ENCODE data around the gene XG.
"Not testable (repeated sequence)": the region's sequence is repeated elsewhere in the genome, so short reads cannot be mapped to it uniquely, and the experiment has no call there.

Gene XG

GRCh38 chrX:2780472-2781225 lies 28.8 kb downstream of the XG start:
- Histone ChIP-seq H3K9ac (ENCODE audit: low read depth, low read length) (peak overlapping the region; percentile 10; the same call in 1 of the 2 replicates), H3K4me1 (ENCODE audit: insufficient read depth, low read length) (peaks cover 41% of the 10 kb centered on the region)
- H3K9me3 ChIP-seq (ENCODE audit: control insufficient read depth, insufficient read depth, low read length); H3K36me3 ChIP-seq (ENCODE audit: insufficient read depth, low read length): not testable (repeated sequence)

GRCh38 chrX:2781226-2781571 lies 29.4 kb downstream of the XG start:
- H3K4me1 ChIP-seq (ENCODE audit: insufficient read depth, low read length), result peaks cover 41% of the 10 kb centered on the region
- H3K36me3 ChIP-seq (ENCODE audit: insufficient read depth, low read length), result no peaks in the 10 kb centered on the region
- no peaks in the 10 kb centered on the region for H3K9me3 ChIP-seq (ENCODE audit: control insufficient read depth, insufficient read depth, low read length)
- H3K9ac ChIP-seq (ENCODE audit: low read depth, low read length), result no peak overlapping the region

- H3K36me3 ChIP-seq (ENCODE audit: insufficient read depth, low read length), result no peaks in the 10 kb centered on the region
- peaks cover 41% of the 10 kb centered on the region for H3K4me1 ChIP-seq (ENCODE audit: insufficient read depth, low read length)
- no peaks in the 10 kb centered on the region for H3K9me3 ChIP-seq (ENCODE audit: control insufficient read depth, insufficient read depth, low read length)
- H3K9ac ChIP-seq (ENCODE audit: low read depth, low read length), result no peak overlapping the region
Measured at GRCh38 chrX:2781698-2782097, 29.9 kb downstream of the XG start.

GRCh38 chrX:2782171-2782570 lies 30.3 kb downstream of the XG start:
- Histone ChIP-seq H3K9me3 (ENCODE audit: control insufficient read depth, insufficient read depth, low read length) (no peaks in the 10 kb centered on the region), H3K4me1 (ENCODE audit: insufficient read depth, low read length) (peaks cover 41% of the 10 kb centered on the region), H3K36me3 (ENCODE audit: insufficient read depth, low read length) (no peaks in the 10 kb centered on the region), H3K9ac (ENCODE audit: low read depth, low read length) (no peak overlapping the region)

DNA sequence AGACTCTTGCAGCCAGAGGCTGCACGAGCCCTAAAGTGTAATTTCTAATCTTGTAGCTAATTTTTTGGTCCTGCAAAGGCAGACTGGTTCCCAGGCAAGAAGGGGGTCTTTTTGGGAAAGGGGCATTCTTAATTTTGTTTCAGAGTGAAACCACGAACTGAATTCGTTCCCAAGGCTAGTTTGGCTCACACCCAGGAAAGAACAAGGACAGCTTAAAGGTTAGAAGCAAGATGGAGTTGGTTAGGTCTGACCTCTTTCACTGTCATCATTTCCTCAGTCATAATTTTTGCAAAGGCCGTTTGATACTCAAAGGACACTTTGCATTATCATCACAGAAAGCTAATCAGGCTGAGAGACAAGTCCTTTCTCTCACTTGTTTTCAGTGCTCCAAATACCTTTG lies 30.9 kb downstream of the XG start:
- no peaks in the 10 kb centered on the region for H3K9me3 ChIP-seq (ENCODE audit: control insufficient read depth, insufficient read depth, low read length)
- H3K36me3 ChIP-seq (ENCODE audit: insufficient read depth, low read length), result no peaks in the 10 kb centered on the region
- peaks cover 41% of the 10 kb centered on the region for H3K4me1 ChIP-seq (ENCODE audit: insufficient read depth, low read length)
- no peak overlapping the region for H3K9ac ChIP-seq (ENCODE audit: low read depth, low read length)

DNA sequence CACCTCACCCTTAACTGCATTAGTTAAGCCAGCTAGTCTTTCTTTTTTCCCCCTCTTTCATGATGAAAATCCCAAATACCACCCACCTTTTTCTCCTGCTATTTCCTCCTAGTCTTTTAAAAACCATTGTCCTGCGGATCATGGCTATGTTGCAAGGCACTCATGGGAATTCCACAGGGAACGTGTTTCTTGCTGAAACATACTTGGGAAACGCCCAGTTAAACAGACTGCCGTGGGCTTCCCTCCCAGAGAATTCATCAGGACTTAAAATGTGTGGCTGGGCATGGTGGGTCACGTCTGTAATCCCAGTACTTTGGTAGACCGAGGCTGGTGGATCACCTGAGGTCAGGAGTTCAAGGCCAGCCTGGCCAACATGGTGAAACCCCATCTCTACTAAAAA lies 32.2 kb downstream of the XG start:
- no peaks in the 10 kb centered on the region for H3K9me3 ChIP-seq (ENCODE audit: control insufficient read depth, insufficient read depth, low read length)

GRCh38 chrX:2785538-2785937 lies 33.7 kb downstream of the XG start:
- H3K4me1 ChIP-seq (ENCODE audit: insufficient read depth, low read length), result peaks cover 41% of the 10 kb centered on the region
- H3K9ac ChIP-seq (ENCODE audit: low read depth, low read length), result no peak overlapping the region
- H3K36me3 ChIP-seq (ENCODE audit: insufficient read depth, low read length), result no peaks in the 10 kb centered on the region
- H3K9me3 ChIP-seq (ENCODE audit: control insufficient read depth, insufficient read depth, low read length), result no peaks in the 10 kb centered on the region

More for the DNA sequence above, 32.2 kb downstream of the XG start:
- Histone ChIP-seq H3K36me3 (ENCODE audit: insufficient read depth, low read length) (no peaks in the 10 kb centered on the region), H3K4me1 (ENCODE audit: insufficient read depth, low read length) (peaks cover 41% of the 10 kb centered on the region), H3K9ac (ENCODE audit: low read depth, low read length) (no peak overlapping the region)

DNA sequence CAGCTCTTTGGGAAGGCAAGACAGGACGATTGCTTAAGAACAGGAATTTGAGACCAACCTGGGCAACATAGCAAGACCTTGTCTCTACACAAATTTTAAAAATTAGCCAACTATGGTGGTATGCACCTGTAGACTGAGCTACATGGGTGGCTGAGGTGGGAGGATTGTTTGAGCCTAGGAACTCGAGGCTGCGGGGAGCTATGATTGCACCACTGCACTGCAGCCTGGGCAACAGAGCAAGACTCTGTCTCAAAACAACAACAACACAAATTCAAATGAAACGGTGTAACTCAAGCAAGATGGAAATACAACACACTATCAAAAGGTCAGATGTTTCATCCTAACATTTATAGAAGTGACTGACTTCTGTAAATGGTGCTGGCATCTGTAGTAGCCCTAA lies 37.1 kb downstream of the XG start:
- Histone ChIP-seq H3K9ac (ENCODE audit: low read depth, low read length) (no peak overlapping the region), H3K9me3 (ENCODE audit: control insufficient read depth, insufficient read depth, low read length) (no peaks in the 10 kb centered on the region), H3K36me3 (ENCODE audit: insufficient read depth, low read length) (no peaks in the 10 kb centered on the region), H3K4me1 (ENCODE audit: insufficient read depth, low read length) (peaks cover 20% of the 10 kb centered on the region)

DNA sequence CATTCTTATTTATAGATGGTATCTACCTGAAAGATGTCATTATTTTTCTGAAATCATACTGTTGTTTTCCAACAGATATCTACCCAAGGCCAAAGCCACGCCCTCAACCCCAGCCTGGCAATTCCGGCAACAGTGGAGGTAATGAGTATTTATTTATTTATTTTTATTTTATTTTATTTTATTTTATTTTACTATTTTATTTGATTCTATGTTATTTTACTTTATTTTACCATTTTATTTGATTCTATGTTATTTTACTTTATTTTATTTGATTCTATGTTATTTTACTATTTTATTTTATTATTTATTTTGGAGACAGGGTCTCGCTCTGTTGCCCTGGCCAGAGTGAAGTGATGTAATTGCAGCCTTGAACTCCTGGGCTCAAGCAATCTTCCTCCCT lies 37.7 kb downstream of the XG start:
- no peaks in the 10 kb centered on the region for H3K9me3 ChIP-seq (ENCODE audit: control insufficient read depth, insufficient read depth, low read length)
- H3K4me1 ChIP-seq (ENCODE audit: insufficient read depth, low read length), result peaks cover 17% of the 10 kb centered on the region
- no peak overlapping the region for H3K9ac ChIP-seq (ENCODE audit: low read depth, low read length)
- H3K36me3 ChIP-seq (ENCODE audit: insufficient read depth, low read length), result no peaks in the 10 kb centered on the region

DNA sequence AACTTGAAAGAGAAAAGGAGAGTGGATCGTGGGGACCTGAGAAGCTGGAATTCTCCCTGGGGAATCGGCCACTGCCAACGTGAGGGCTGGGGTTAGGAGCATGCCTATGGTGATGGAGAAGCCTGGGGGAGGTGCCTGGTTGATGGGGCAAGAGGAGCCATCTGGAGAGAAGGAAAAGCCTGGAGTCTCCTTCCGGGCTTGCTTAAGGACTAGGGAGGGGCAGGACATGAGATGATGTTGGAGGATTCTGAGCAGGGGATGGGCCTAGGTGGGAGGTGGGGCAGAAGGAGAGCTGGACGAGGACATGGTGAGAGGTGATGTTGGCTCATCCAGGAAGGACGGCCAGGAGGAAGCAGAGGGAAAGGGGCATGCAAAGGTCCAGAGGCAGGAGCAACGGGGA lies 41.9 kb downstream of the XG start:
- Histone ChIP-seq H3K36me3 (ENCODE audit: insufficient read depth, low read length) (no peaks in the 10 kb centered on the region), H3K9ac (ENCODE audit: low read depth, low read length) (no peak overlapping the region), H3K9me3 (ENCODE audit: control insufficient read depth, insufficient read depth, low read length) (no peaks in the 10 kb centered on the region), H3K4me1 (ENCODE audit: insufficient read depth, low read length) (peaks cover 9% of the 10 kb centered on the region)

- peaks cover 15% of the 10 kb centered on the region for H3K4me1 ChIP-seq (ENCODE audit: insufficient read depth, low read length)
- no peak overlapping the region for H3K9ac ChIP-seq (ENCODE audit: low read depth, low read length)
- no peaks in the 10 kb centered on the region for H3K36me3 ChIP-seq (ENCODE audit: insufficient read depth, low read length)
- H3K9me3 ChIP-seq (ENCODE audit: control insufficient read depth, insufficient read depth, low read length), result no peaks in the 10 kb centered on the region
Measured at GRCh38 chrX:2794336-2794735, 42.5 kb downstream of the XG start.

DNA sequence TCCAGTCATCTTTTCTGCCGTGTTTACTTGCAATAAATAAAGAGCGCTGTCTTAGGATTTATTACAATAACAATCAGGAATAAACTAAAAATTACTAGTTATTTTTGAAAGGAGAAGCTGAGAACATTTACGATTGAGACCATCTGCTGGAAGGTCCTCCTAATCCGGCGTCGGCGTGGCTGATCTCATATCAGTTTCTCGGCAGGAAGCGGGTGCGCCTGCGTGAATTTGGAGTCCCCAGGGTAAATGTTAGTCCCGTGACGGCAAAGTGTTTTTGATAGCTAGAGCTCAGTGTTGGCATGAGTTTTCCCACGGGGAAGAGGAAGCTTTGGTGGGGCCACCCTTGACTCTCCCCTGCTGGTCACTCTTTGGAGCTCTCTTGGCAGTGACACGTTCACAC lies 45.0 kb downstream of the XG start:
- not testable (repeated sequence) for H3K9me3 ChIP-seq (ENCODE audit: control insufficient read depth, insufficient read depth, low read length); H3K9ac ChIP-seq (ENCODE audit: low read depth, low read length); H3K36me3 ChIP-seq (ENCODE audit: insufficient read depth, low read length)
- H3K4me1 ChIP-seq (ENCODE audit: insufficient read depth, low read length), result peaks cover 31% of the 10 kb centered on the region

- Histone ChIP-seq H3K9ac (ENCODE audit: low read depth, low read length) (no peak overlapping the region), H3K36me3 (ENCODE audit: insufficient read depth, low read length) (no peaks in the 10 kb centered on the region), H3K4me1 (ENCODE audit: insufficient read depth, low read length) (peaks cover 31% of the 10 kb centered on the region), H3K9me3 (ENCODE audit: control insufficient read depth, insufficient read depth, low read length) (no peaks in the 10 kb centered on the region)
Measured at GRCh38 chrX:2799369-2799768, 47.5 kb downstream of the XG start.

DNA sequence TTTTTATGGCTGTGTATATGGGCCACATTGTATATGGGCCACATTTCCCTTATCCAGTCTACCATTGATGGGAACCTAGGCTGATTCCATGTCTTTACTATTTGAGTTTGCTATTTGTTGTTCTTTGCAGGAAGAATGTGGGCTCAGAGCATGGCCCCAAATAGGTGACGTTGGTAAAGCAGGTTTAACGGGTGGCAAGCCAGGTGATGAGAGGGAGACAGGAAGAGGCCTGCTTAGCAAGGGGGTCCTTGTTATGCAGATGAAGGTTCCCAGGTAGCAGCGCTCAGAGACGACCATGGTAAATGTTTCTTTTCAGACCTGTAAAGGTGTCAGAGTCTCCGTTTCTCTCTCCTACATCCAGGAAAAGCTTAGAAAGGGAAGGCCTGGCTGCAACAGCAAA lies 48.1 kb downstream of the XG start:
- not testable (repeated sequence) for H3K9ac ChIP-seq (ENCODE audit: low read depth, low read length); H3K9me3 ChIP-seq (ENCODE audit: control insufficient read depth, insufficient read depth, low read length); H3K36me3 ChIP-seq (ENCODE audit: insufficient read depth, low read length)
- peaks cover 31% of the 10 kb centered on the region for H3K4me1 ChIP-seq (ENCODE audit: insufficient read depth, low read length)

DNA sequence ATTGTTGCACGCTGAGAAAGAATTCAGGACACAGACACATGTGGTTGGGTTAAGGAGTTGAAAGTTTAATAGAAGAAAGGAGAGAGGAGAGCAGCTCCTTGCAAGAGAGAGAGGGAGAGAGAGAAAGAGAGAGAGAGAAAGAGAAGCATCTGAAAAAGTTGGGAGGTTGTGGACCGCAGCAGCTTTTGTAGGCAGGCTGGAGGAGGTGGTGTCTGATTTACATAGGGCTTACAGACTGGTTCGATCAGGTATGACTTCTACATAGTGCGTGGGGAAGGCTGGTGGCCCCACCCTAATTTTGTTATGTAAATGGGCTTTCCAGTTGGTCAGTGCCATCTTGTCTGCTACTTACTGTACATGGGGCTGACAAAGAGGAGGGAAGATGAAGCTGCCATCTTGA lies 49.4 kb downstream of the XG start:
- H3K9ac ChIP-seq (ENCODE audit: low read depth, low read length), result 0 out of 2 replicates have a peak overlapping the region, but pooled peaks have one; percentile 9
- no peaks in the 10 kb centered on the region for H3K9me3 ChIP-seq (ENCODE audit: control insufficient read depth, insufficient read depth, low read length)
- H3K4me1 ChIP-seq (ENCODE audit: insufficient read depth, low read length), result peaks cover 31% of the 10 kb centered on the region
- H3K36me3 ChIP-seq (ENCODE audit: insufficient read depth, low read length), result no peaks in the 10 kb centered on the region
